Neutrophil (primary cell): ENCODE data around the gene TGM1.

ENCODE experiments used
- H3K27ac ChIP-seq: fragments of 200-600 bp; sonication (generic); 2 replicates; pipeline ENCODE4 v1.5.1; 2016; ENCODE audit warnings: mild to moderate bottlenecking, moderate library complexity
- H3K27me3 ChIP-seq: fragments of 200-600 bp; sonication (generic); 2 replicates; pipeline ENCODE4 v1.6.0; 2016; ENCODE audit warnings: mild to moderate bottlenecking
- H3K36me3 ChIP-seq: fragments of 200-600 bp; sonication (generic); 2 replicates; pipeline ENCODE4 v1.5.1; 2017
- H3K4me1 ChIP-seq, 2 experiments: fragments of 200-600 bp in 1 of 2; sonication (generic) in 1 of 2; 1 replicate in 1 of 2; 2 replicates in 1 of 2; pipeline versions ENCODE4 v1.5.1 to v1.6.1; 2013 to 2016; ENCODE audit warnings: low read depth in 1 of 2, low read length in 1 of 2, mild to moderate bottlenecking in 1 of 2, moderate library complexity in 1 of 2; ENCODE audit not compliant: control insufficient read depth in 1 of 2, insufficient read depth in 1 of 2
- H3K4me3 ChIP-seq, 2 experiments: fragments of 200-600 bp in 1 of 2; sonication (generic) in 1 of 2; 1 replicate in 1 of 2; 2 replicates in 1 of 2; pipeline ENCODE4 v1.5.1; 2013 to 2016; ENCODE audit warnings: low read depth in 1 of 2, low read length in 1 of 2, mild to moderate bottlenecking in 1 of 2, moderate library complexity in 1 of 2
- H3K9me3 ChIP-seq: fragments of 200-600 bp; sonication (generic); 2 replicates; pipeline ENCODE4 v1.5.1; 2016
- CTCF ChIP-seq: fragments of 200-600 bp; sonication (generic); IDR thresholded peaks from 2 replicates; pipeline ENCODE4 v1.5.1; 2016; ENCODE audit warnings: antibody characterized with exemption

The TGM1 gene

GRCh38 chr14:24235804-24236688, 26.9 kb downstream of the TGM1 start:
- Histone ChIP-seq H3K27ac (peak overlapping the region; percentile 41), H3K4me3 (no peak overlapping the region), H3K9me3 (no peaks in the 10 kb centered on the region), H3K36me3 (peaks cover 71% of the 10 kb centered on the region), H3K27me3 (no peaks in the 10 kb centered on the region), H3K4me1 (peaks cover 60 to 66% of the 10 kb centered on the region in 2 experiments)
- no peak for TF ChIP-seq CTCF

- TF ChIP-seq CTCF = no peak
- Histone ChIP-seq H3K4me1 (peaks cover 46 to 51% of the 10 kb centered on the region in 2 experiments), H3K4me3 (peak overlapping the region in 1 of 2 experiments; percentile 91), H3K36me3 (peaks cover 54% of the 10 kb centered on the region), H3K27me3 (no peaks in the 10 kb centered on the region), H3K9me3 (no peaks in the 10 kb centered on the region), H3K27ac (peak overlapping the region; percentile 98)
These were observed 28.6 kb downstream of the TGM1 start for GRCh38 chr14:24234095-24235005.

GRCh38 chr14:24233538-24233866, 29.5 kb downstream of the TGM1 start:
- Histone ChIP-seq H3K9me3 (no peaks in the 10 kb centered on the region), H3K27me3 (no peaks in the 10 kb centered on the region), H3K27ac (peak overlapping the region; percentile 98), H3K36me3 (peaks cover 45% of the 10 kb centered on the region), H3K4me1 (peaks cover 38 to 43% of the 10 kb centered on the region in 2 experiments), H3K4me3 (peak overlapping the region; percentile 74 to 91)
- TF ChIP-seq CTCF = no peak

GRCh38 chr14:24232645-24233537, 30.1 kb downstream of the TGM1 start, which contains the start of gene GMPR2:
TSS of gene GMPR2 (plus strand) at chr14:24232929. CDS start at chr14:24233254, 325 bp downstream.
- Histone ChIP-seq H3K27ac (peak within 1 kb of the TSS; percentile 98), H3K4me3 (peak within 1 kb of the TSS; percentile 74 to 91), H3K36me3 (peaks cover 43% of the 10 kb centered on the region), H3K9me3 (no peaks in the 10 kb centered on the region), H3K4me1 (peaks cover 32 to 39% of the 10 kb centered on the region in 2 experiments), H3K27me3 (no peaks in the 10 kb centered on the region)
- no peak for TF ChIP-seq CTCF
